ENCODE results near the gene GRK7. TPM values are rescaled to one million over a fixed set of nuclear protein-coding genes. Genes with fewer than 3 reads are reported as not detected.
A peak's percentile ranks its signal among the peaks of the same experiment; 100 is the strongest.

Gene GRK7
- total RNA-seq, 1 donor = not detected

GRCh38 chr3:141782386-141782932, 19.3 kb downstream of the GRK7 start:
- Histone ChIP-seq H3K36me3 (ENCODE audit: insufficient read depth, low read length) (no peaks in the 10 kb centered on the region), H3K4me3 (ENCODE audit: insufficient read depth, low read length) (no peak overlapping the region), H3K27ac (ENCODE audit: low read depth, low read length) (no peak overlapping the region), H2AFZ (ENCODE audit: low read length) (no peak overlapping the region), H3K9me3 (ENCODE audit: low read depth, low read length) (no peaks in the 10 kb centered on the region), H3K79me2 (ENCODE audit: insufficient read depth, low read length) (no peaks in the 10 kb centered on the region), H3K4me1 (ENCODE audit: insufficient read depth, low read length) (no peaks in the 10 kb centered on the region), H4K20me1 (ENCODE audit: insufficient read depth, low read length) (no peaks in the 10 kb centered on the region), H3K4me2 (ENCODE audit: insufficient read depth, low read length) (no peak overlapping the region), H3K27me3 (ENCODE audit: insufficient read depth, low read length) (no peaks in the 10 kb centered on the region)
- DNase-seq (ENCODE audit: insufficient read length, low spot score, missing footprints) = peak; percentile 56
- peak; percentile 18 for TF ChIP-seq CTCF (IDR thresholded peaks at IDR 0.05; ENCODE audit: extremely low read depth, low read depth, low read length)

GRCh38 chr3:141783632-141784031, 20.4 kb downstream of the GRK7 start:
- H3K79me2 ChIP-seq (ENCODE audit: insufficient read depth, low read length) = no peaks in the 10 kb centered on the region
- H3K4me1 ChIP-seq (ENCODE audit: insufficient read depth, low read length) = no peaks in the 10 kb centered on the region
- H3K4me3 ChIP-seq (ENCODE audit: insufficient read depth, low read length) = no peak overlapping the region
- TF ChIP-seq CTCF (IDR thresholded peaks at IDR 0.05; ENCODE audit: extremely low read depth, low read depth, low read length) = no peak
- no peak overlapping the region for H3K4me2 ChIP-seq (ENCODE audit: insufficient read depth, low read length)
- no peaks in the 10 kb centered on the region for H3K27me3 ChIP-seq (ENCODE audit: insufficient read depth, low read length)
- no peaks in the 10 kb centered on the region for H3K9me3 ChIP-seq (ENCODE audit: low read depth, low read length)
- H2AFZ ChIP-seq (ENCODE audit: low read length) = no peak overlapping the region
- H4K20me1 ChIP-seq (ENCODE audit: insufficient read depth, low read length) = no peaks in the 10 kb centered on the region
- DNase-seq (ENCODE audit: insufficient read length, low spot score, missing footprints) = peak; percentile 49
- no peak overlapping the region for H3K27ac ChIP-seq (ENCODE audit: low read depth, low read length)
- no peaks in the 10 kb centered on the region for H3K36me3 ChIP-seq (ENCODE audit: insufficient read depth, low read length)

DNA sequence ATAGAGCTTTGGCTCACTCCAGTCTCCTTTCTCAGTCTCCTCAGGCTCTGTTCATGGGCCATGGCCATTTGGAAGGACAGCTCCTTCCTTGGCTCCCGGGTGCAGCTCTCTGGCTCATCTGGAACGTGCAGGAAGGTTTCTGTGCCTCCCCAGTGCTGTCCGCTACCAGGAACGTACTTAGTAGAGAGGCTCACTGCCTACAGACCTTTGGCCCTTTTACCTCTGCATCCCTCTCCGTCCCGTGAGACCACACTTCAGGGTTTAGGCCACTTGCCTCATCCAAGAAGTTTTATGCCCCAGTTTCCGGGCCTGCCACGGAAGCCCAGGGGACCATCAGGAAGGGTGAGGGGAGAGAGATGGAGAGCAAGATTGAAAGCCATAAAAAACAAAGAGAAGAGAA, 20.9 kb downstream of the GRK7 start:
- Histone ChIP-seq H2AFZ (ENCODE audit: low read length) (no peak overlapping the region), H4K20me1 (ENCODE audit: insufficient read depth, low read length) (no peaks in the 10 kb centered on the region), H3K27ac (ENCODE audit: low read depth, low read length) (no peak overlapping the region), H3K27me3 (ENCODE audit: insufficient read depth, low read length) (no peaks in the 10 kb centered on the region), H3K4me1 (ENCODE audit: insufficient read depth, low read length) (no peaks in the 10 kb centered on the region), H3K9me3 (ENCODE audit: low read depth, low read length) (no peaks in the 10 kb centered on the region), H3K4me2 (ENCODE audit: insufficient read depth, low read length) (no peak overlapping the region), H3K79me2 (ENCODE audit: insufficient read depth, low read length) (no peaks in the 10 kb centered on the region), H3K36me3 (ENCODE audit: insufficient read depth, low read length) (no peaks in the 10 kb centered on the region), H3K4me3 (ENCODE audit: insufficient read depth, low read length) (no peak overlapping the region)
- no peak for TF ChIP-seq CTCF (IDR thresholded peaks at IDR 0.05; ENCODE audit: extremely low read depth, low read depth, low read length)
- no peak for DNase-seq (ENCODE audit: insufficient read length, low spot score, missing footprints)

DNA sequence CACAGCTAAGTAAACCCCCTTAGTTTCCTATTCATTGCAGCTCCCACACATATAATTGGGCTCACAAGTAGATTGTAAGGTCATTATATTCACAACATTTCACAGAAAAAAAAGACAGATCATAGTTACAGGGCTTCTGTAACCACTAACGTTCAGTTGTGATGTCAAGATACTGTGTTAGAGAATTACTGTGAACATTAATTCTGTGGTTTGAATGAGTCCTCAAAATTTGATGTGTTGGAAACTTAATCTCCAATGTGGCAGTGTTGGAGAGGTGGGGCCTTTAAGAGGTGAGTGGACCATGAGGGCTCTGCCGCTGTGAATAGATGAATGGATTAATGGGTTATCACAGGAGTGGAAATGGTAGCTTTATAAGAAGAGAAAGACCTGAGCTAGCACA, 21.3 kb downstream of the GRK7 start:
- Histone ChIP-seq H3K27me3 (ENCODE audit: insufficient read depth, low read length) (no peaks in the 10 kb centered on the region), H3K4me3 (ENCODE audit: insufficient read depth, low read length) (no peak overlapping the region), H2AFZ (ENCODE audit: low read length) (no peak overlapping the region), H3K4me1 (ENCODE audit: insufficient read depth, low read length) (no peaks in the 10 kb centered on the region), H3K79me2 (ENCODE audit: insufficient read depth, low read length) (no peaks in the 10 kb centered on the region), H3K9me3 (ENCODE audit: low read depth, low read length) (no peaks in the 10 kb centered on the region), H4K20me1 (ENCODE audit: insufficient read depth, low read length) (no peaks in the 10 kb centered on the region), H3K36me3 (ENCODE audit: insufficient read depth, low read length) (no peaks in the 10 kb centered on the region), H3K4me2 (ENCODE audit: insufficient read depth, low read length) (no peak overlapping the region), H3K27ac (ENCODE audit: low read depth, low read length) (no peak overlapping the region)
- DNase-seq (ENCODE audit: insufficient read length, low spot score, missing footprints) = no peak
- TF ChIP-seq CTCF (IDR thresholded peaks at IDR 0.05; ENCODE audit: extremely low read depth, low read depth, low read length) = no peak
